DOHH2 (cell line): ENCODE results near the gene CHI3L2.

Source experiments
- H3F3A ChIP-seq: fragments of 200-600 bp; sonication (generic), shearing (Covaris generic); 2 replicates; pipeline ENCODE4 v1.6.0; 2016; ENCODE audit warnings: antibody characterized with exemption, mild to moderate bottlenecking; ENCODE audit not compliant: control insufficient read depth, insufficient read depth
- H3K27ac ChIP-seq: fragments of 200-600 bp; sonication (generic); 2 replicates; pipeline ENCODE4 v1.5.1; 2014; ENCODE audit warnings: low read depth, mild to moderate bottlenecking, low read length, moderate library complexity
- H3K27me3 ChIP-seq: fragments of 200-600 bp; sonication (generic); 2 replicates; pipeline ENCODE4 v1.6.1; 2014; ENCODE audit warnings: mild to moderate bottlenecking, low read length, mixed read lengths; ENCODE audit not compliant: control insufficient read depth
- H3K36me3 ChIP-seq: fragments of 200-600 bp; sonication (generic); 2 replicates; pipeline ENCODE4 v1.6.1; 2014; ENCODE audit warnings: mild to moderate bottlenecking, low read length, moderate library complexity, mixed read lengths; ENCODE audit not compliant: control insufficient read depth
- H3K4me1 ChIP-seq: fragments of 200-600 bp; sonication (generic); 2 replicates; pipeline ENCODE4 v1.6.1; 2014; ENCODE audit warnings: mild to moderate bottlenecking, low read length, mixed read lengths; ENCODE audit not compliant: control insufficient read depth
- H3K4me2 ChIP-seq: fragments of 200-600 bp; sonication (generic); 2 replicates; pipeline ENCODE4 v1.6.0; 2014; ENCODE audit warnings: mild to moderate bottlenecking, low read length, moderate library complexity
- H3K4me3 ChIP-seq: fragments of 200-600 bp; sonication (generic); 2 replicates; pipeline ENCODE4 v1.5.1; 2014; ENCODE audit warnings: mild to moderate bottlenecking, low read length, mixed read lengths
- H3K79me2 ChIP-seq: fragments of 200-600 bp; sonication (generic); 2 replicates; pipeline ENCODE4 v1.6.1; 2014; ENCODE audit warnings: mild to moderate bottlenecking, low read length, mixed read lengths; ENCODE audit not compliant: control insufficient read depth
- H3K9me2 ChIP-seq: fragments of 200-600 bp; sonication (generic); replicated peaks from 2 replicates; pipeline ENCODE4 v1.6.1; 2014; ENCODE audit warnings: mild to moderate bottlenecking, low read length, mixed read lengths; ENCODE audit not compliant: control insufficient read depth
- H3K9me3 ChIP-seq: fragments of 200-600 bp; sonication (generic); 2 replicates; pipeline ENCODE4 v1.6.1; 2014; ENCODE audit warnings: antibody characterized with exemption, low read length, mixed read lengths; ENCODE audit not compliant: control insufficient read depth, insufficient read depth
- H4K20me1 ChIP-seq: fragments of 200-600 bp; sonication (generic); 2 replicates; pipeline ENCODE4 v1.6.0; 2014; ENCODE audit warnings: low read depth, mild to moderate bottlenecking, antibody characterized with exemption, low read length, moderate library complexity; ENCODE audit not compliant: control insufficient read depth, insufficient read depth
- EZH2phosphoT487 ChIP-seq: fragments of 200-600 bp; sonication (generic); IDR thresholded peaks from 2 replicates; pipeline ENCODE4 v1.6.1; 2017; ENCODE audit warnings: borderline replicate concordance, mild to moderate bottlenecking, antibody characterized with exemption, low read length, moderate library complexity, mixed read lengths
- TF ChIP-seq, protein P1 (sequence below): fragments of 200-600 bp; sonication (generic); IDR thresholded peaks from one replicate; pipeline ENCODE4 v1.5.1; 2014; ENCODE audit warnings: antibody characterized with exemption, mild to moderate bottlenecking, low read depth, low read length; ENCODE audit not compliant: poor library complexity, severe bottlenecking

CHI3L2 gene

GRCh38 chr1:111193712-111194480 lies 33.6 kb upstream of the CHI3L2 start:
- Histone ChIP-seq H3K27me3 (no peaks in the 10 kb centered on the region), H3K9me3 (no peaks in the 10 kb centered on the region), H3K4me3 (no peak overlapping the region), H3K4me1 (peaks cover 41% of the 10 kb centered on the region), H4K20me1 (no peaks in the 10 kb centered on the region), H3K36me3 (peaks cover 98% of the 10 kb centered on the region), H3K27ac (no peak overlapping the region), H3F3A (peaks cover 5% of the 10 kb centered on the region; the same call in 1 of the 2 replicates), H3K4me2 (no peak overlapping the region), H3K9me2 (no peaks in the 10 kb centered on the region), H3K79me2 (0 out of 2 replicates have a peak, but pooled peaks cover under 1% of the 10 kb centered on the region)
- no peak for TF ChIP-seq EZH2phosphoT487
- TF ChIP-seq, protein P1, sequence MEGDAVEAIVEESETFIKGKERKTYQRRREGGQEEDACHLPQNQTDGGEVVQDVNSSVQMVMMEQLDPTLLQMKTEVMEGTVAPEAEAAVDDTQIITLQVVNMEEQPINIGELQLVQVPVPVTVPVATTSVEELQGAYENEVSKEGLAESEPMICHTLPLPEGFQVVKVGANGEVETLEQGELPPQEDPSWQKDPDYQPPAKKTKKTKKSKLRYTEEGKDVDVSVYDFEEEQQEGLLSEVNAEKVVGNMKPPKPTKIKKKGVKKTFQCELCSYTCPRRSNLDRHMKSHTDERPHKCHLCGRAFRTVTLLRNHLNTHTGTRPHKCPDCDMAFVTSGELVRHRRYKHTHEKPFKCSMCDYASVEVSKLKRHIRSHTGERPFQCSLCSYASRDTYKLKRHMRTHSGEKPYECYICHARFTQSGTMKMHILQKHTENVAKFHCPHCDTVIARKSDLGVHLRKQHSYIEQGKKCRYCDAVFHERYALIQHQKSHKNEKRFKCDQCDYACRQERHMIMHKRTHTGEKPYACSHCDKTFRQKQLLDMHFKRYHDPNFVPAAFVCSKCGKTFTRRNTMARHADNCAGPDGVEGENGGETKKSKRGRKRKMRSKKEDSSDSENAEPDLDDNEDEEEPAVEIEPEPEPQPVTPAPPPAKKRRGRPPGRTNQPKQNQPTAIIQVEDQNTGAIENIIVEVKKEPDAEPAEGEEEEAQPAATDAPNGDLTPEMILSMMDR: no peak

DNA sequence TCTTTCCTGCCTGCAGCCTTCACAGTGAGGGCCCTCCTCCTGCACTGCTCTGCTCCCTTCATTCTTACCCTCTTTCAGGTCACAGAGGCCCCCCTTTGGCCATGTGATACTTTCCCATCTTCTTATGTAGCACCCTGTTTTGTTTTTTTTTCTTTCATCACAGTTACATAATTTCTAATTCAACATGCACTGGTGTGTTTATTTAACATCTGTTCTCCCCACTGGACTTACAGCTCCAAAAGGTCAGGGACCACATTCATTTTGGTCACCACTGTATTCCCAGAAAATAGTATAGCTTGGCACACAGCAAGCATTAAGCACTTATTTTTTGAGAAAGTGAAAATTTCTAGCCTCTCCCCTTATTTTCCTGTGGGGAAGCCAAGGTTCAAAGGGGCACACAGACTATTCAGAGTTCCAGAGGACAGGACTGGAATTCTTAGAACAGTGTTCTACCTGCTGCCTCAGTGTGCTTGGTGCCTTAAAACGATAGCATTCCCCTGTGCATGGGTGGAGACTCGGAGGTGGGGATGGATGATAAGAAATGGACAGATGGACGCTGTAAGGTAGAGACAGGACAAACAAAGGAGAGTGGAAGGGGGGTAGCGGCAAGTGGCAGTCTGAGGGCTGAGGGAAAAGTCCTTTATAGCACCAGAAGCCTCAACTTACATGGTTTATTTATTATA lies 32.4 kb upstream of the CHI3L2 start:
- H3K4me1 ChIP-seq: peaks cover 48% of the 10 kb centered on the region
- H3K79me2 ChIP-seq: peaks cover 7% of the 10 kb centered on the region; the same call in 1 of the 2 replicates
- H3K4me2 ChIP-seq: no peak overlapping the region
- no peaks in the 10 kb centered on the region for H3K27me3 ChIP-seq
- no peak overlapping the region for H3K27ac ChIP-seq
- H3F3A ChIP-seq: peaks cover 5% of the 10 kb centered on the region; the same call in 1 of the 2 replicates
- no peak for TF ChIP-seq EZH2phosphoT487
- TF ChIP-seq, protein P1: no peak
- H3K9me3 ChIP-seq: no peaks in the 10 kb centered on the region
- no peaks in the 10 kb centered on the region for H4K20me1 ChIP-seq
- H3K36me3 ChIP-seq: peaks cover 100% of the 10 kb centered on the region
- no peaks in the 10 kb centered on the region for H3K9me2 ChIP-seq
- H3K4me3 ChIP-seq: no peak overlapping the region

GRCh38 chr1:111196213-111196612 lies 31.3 kb upstream of the CHI3L2 start:
- H4K20me1 ChIP-seq: no peaks in the 10 kb centered on the region
- H3K27me3 ChIP-seq: no peaks in the 10 kb centered on the region
- peaks cover 49% of the 10 kb centered on the region for H3K4me1 ChIP-seq
- no peak overlapping the region for H3K27ac ChIP-seq
- H3K4me2 ChIP-seq: no peak overlapping the region
- no peaks in the 10 kb centered on the region for H3K9me2 ChIP-seq
- no peaks in the 10 kb centered on the region for H3K9me3 ChIP-seq
- no peak overlapping the region for H3K4me3 ChIP-seq
- H3K79me2 ChIP-seq: peaks cover 17% of the 10 kb centered on the region
- H3F3A ChIP-seq: no peaks in the 10 kb centered on the region
- peaks cover 100% of the 10 kb centered on the region for H3K36me3 ChIP-seq
- TF ChIP-seq, protein P1: no peak
- no peak for TF ChIP-seq EZH2phosphoT487
